Stimulated activated CD8-positive, alpha-beta memory T cell treated with anti-CD3 and anti-CD28 coated beads, Interleukin-4, amount 100 ng/mL, for 1 hour (primary cell): ENCODE results near the gene FAM120A.
"Not testable (repeated sequence)": the region's sequence is repeated elsewhere in the genome, so short reads cannot be mapped to it uniquely, and the experiment has no call there.

Experiments
- DNase-seq, 2 donors: peaks; one replicate each; pipeline ENCODE4 v3.0.0-alpha.2; 2020; ENCODE audit warnings: low read depth in 2 of 2, low spot score in 1 of 2

The FAM120A gene

GRCh38 chr9:93450945-93451815 lies at the start of gene FAM120A:
Gene FAM120A (plus strand): TSS chr9:93451685. CDS start chr9:93451916, 231 bp downstream.
- DNase-seq, result peak; percentile 32 to 55

GRCh38 chr9:93406371-93406770 lies 45.1 kb upstream of the FAM120A start:
- DNase-seq, result no peak

GRCh38 chr9:93413530-93413929 lies 38.0 kb upstream of the FAM120A start:
- no peak for DNase-seq

GRCh38 chr9:93415176-93415690 lies 36.3 kb upstream of the FAM120A start:
- DNase-seq, result no peak

GRCh38 chr9:93416530-93417235 lies 34.8 kb upstream of the FAM120A start:
- no peak for DNase-seq

GRCh38 chr9:93417538-93417937 lies 33.9 kb upstream of the FAM120A start:
- DNase-seq, result no peak

- no peak for DNase-seq
These were observed 32.5 kb upstream of the FAM120A start for GRCh38 chr9:93419023-93419422.

GRCh38 chr9:93422977-93423616 lies 28.4 kb upstream of the FAM120A start:
- no peak for DNase-seq

GRCh38 chr9:93427655-93428379 lies 23.7 kb upstream of the FAM120A start:
- no peak for DNase-seq

GRCh38 chr9:93431539-93432105 lies 19.9 kb upstream of the FAM120A start:
- DNase-seq, result no peak

GRCh38 chr9:93432964-93433363 lies 18.5 kb upstream of the FAM120A start:
- no peak for DNase-seq

GRCh38 chr9:93434056-93434455 lies 17.4 kb upstream of the FAM120A start:
- no peak for DNase-seq

- DNase-seq, result no peak
These were observed 16.1 kb upstream of the FAM120A start for GRCh38 chr9:93435386-93435785.

GRCh38 chr9:93436218-93436617 lies 15.3 kb upstream of the FAM120A start:
- DNase-seq, result no peak

GRCh38 chr9:93436655-93437407 lies 14.7 kb upstream of the FAM120A start:
- DNase-seq, result no peak

GRCh38 chr9:93437996-93438395 lies 13.5 kb upstream of the FAM120A start:
- no peak for DNase-seq

- DNase-seq, result not testable (repeated sequence)
These were observed 12.2 kb upstream of the FAM120A start for GRCh38 chr9:93439301-93439700.

GRCh38 chr9:93440896-93441580 lies 10.4 kb upstream of the FAM120A start:
- no peak for DNase-seq

GRCh38 chr9:93446073-93446472 lies 5.4 kb upstream of the FAM120A start:
- DNase-seq, result no peak
